Kidney tubule cell (primary cell): ENCODE data around the gene PTTG1.

Experiments used
- DNase-seq: peaks from one replicate; pipeline ENCODE4 v3.0.0-alpha.2; 2018; ENCODE audit warnings: low spot score

Gene PTTG1

DNA sequence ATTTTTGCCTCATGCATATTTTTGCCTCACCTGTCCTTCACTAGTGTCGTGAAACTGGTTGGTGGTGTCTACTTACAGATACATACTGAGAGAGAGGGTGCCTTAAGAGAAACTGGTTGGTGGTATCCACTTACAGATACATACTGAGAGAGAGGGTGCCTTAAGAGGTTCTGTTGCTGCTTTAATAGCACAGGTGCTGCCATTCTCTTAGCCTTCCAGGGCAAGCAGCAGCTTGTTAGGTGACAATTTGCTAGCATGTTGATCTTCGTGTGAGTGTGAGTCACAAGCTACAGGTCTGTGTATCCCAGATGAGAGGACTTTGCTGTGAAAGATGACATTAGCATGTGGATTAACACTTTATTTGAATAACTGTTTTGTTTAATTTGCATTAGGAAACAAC, 1.4 kb downstream of the PTTG1 start:
- DNase-seq, result peak; percentile 39

DNA sequence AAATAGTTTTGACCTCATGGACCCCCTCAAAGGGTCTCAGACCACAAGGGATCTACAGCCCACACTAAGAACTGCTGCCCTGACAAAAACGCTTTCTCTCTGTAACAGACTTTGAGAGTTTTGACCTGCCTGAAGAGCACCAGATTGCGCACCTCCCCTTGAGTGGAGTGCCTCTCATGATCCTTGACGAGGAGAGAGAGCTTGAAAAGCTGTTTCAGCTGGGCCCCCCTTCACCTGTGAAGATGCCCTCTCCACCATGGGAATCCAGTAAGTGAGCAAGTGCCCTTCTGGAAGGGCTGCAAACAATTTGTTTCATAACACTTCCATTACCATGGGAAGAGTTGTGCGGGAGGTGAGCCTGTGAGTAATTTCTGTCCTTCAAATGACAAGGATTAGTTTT, 6.0 kb downstream of the PTTG1 start:
- DNase-seq, result no peak

DNA sequence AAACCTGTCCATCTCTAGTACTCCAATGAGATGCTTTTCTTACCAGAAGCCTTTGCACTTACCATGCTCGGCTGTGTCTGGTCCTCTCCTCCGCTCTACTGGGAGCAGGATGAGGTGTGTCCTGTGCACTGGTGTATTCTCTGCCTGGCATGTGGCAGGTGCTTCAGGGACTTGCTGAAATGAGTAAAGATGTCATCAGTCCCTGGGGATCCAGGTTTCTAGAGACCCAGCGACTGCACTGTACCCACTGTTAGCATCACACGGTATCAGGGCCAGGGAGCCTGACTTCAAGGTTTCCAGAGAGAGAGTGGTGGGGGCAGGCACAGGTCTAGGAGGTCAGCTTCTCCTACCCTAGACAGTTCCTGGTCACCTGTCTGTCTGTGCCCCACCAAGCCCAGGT, 10.5 kb downstream of the PTTG1 start:
- DNase-seq, result no peak

DNA sequence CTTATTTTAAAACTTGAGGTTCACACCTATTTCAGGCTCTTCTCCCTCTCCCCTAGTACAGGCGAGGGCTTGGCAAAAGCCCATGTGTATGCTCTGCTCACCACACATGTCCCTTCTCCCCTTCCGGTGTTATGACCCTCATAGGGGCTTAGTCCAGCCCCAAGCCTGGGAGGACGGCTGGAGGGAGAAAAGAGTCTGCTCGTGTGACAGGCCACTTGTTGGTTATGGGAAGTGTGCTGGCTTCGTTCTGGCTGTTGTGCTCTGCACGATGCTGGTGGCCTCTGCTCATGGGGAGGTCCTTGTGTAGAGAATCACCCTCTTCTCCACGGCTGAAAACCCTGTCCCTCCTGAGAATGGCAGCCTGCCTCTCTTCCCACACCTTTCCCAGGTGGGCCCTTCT, 11.1 kb downstream of the PTTG1 start:
- DNase-seq, result no peak

DNA sequence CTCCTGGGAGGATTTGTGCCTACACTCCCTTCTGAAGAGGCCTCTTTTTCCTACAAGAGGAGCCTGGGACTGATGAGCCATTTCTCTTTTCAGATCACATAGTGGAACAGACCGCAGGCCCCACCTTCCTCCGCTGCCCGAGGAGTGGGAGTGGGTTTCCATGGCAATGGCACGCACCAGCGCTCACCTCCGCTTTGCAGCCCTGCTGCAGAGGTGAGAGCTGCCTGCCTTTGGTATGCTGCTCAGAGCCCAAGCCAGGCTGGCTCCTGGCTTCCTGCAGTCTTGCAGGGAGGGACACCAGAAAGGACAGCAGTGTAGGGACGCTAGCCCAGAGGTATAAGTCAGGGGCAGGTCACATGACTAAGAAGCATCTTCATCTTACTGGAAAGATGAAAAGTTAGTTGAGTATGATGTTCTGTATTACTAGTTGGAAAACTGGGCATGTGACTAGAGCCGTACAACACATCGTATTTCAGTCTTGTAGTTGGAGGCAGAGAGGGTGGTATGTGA, 12.4 kb downstream of the PTTG1 start:
- peak; percentile 98 for DNase-seq

DNA sequence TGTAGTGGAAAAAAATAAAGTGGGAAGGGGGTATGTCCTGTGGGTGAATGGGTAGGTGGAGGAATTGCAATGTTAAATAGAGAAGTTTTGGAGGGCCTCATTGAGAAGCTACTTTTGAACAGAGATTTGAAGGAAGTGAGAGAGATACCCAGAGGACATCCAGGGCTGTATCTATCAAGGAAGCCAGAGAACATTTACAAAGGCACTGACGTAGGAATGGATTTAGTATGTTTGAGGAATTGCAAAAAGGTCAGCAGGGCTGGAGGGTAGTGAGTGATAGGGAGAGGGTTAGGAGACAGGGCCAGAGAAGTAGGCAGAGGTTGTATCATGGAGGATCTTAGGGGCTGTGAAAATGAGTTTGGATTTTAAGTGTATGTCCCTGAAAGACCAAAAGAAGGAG, 13.9 kb downstream of the PTTG1 start:
- no peak for DNase-seq

DNA sequence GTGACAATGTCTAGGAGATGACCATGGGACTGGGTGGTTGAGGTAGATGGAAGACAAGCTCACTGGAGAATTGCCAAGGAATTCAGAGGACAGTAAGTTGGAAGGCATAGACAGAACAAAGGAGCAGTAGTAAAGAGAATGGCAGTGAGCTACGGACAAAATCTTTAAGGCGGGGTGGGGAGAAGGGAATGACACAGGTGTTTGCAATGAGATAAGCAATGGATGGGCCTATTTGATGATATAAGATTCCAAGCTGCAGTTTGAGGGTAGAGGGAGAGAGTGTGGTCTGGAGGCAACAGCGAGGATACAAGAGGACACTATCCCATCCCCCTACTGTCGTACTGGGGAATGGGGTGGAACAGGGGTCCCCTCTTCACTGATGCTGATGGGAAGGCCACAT, 14.4 kb downstream of the PTTG1 start:
- no peak for DNase-seq

DNA sequence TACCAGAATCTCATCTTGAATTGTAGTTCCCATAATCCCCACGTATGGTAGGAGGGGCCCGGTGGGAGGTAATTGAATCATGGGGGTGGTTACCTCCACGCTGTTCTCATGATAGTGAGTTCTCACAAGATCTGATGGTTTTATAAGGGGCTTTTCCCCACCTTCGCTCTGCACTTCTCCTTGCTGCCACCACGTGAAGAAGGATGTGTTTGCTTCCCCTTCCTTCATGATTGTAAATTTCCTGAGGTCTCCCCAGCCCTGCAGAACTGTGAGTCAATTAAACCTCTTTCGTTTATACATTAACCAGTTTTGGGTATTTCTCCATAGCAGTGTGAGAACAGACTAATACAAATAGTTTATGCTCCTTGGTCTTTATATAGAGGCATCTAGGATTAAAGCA, 15.0 kb downstream of the PTTG1 start:
- peak; percentile 66 for DNase-seq

DNA sequence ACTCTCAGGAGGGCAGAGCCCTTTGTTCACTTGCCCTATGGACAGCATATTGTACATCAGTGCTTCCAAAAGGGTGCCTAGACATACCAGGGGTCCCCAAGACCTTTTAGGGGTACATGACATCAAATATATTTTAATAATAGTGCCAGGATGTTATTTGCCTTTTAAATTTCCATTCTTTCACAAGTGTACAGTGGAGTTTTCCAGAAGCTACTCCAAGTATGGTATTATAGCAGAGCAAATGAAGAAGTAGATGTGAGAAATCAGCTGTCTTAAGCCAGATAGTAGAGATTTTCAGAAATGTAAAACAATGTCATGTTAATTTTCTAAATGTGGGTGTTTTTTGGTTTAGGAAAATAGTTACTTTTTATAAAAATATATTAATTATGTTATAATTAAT, 15.6 kb downstream of the PTTG1 start:
- no peak for DNase-seq

DNA sequence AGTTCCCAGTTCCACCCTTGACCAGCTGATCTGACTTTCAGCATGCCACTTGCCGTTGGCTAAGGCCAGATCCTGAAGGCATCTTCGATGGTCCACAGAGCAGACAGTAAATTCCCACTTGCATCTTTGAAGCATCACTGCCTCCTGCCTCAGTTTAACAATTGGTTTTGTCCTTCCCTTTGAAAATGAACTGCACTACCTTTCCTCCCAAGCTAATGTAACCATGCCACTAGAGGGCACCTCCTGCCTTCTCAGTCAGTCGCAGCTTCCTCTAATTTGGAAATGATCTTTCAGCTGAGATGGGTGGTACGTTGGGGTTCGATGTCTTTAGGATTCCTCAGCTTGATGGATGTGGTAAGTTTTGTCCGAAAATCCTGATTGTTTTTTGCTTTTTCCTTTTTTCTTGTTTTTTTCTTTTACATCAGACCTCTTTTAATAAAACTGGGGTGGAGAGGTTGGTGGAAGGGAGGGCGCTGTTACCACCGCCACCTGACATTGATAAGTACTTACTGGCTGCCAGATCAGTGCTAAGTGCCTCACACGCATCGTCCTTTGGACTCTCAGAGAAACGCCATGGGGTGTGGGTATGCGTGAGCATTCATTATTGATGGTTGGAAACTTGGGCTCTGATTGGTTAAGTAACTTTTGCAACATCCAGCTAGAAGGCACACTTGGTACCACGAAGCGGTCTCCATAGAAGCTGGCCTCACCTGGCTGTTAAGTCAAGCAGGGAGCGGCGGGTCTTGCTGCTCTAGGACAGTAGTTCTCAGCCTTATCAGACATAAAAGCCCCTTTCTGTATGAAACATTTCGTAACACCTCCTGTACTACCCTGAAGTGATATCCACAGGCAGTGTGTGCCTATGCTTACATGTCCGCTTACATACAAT, 16.9 kb downstream of the PTTG1 start:
- peak; percentile 71 for DNase-seq

DNA sequence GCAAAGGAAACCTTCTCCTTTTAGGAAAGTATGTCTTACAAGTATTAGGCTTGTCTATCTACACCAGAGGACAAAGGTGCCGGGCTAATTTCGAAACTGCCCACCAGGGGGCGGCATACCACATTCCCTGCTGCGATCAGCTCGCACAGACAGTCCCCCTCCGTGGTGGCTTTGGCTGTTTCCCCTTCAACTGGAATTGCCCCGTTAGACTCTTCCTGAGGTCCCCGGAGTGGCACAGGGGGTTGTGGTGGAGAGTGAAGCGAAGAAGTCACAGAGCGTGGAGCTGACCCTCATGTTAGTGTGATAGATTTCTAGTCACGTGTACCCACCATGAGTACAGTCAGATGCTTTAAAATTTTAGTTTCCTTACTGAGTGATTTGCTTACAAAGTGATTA, 17.5 kb downstream of the PTTG1 start:
- peak; percentile 83 for DNase-seq

DNA sequence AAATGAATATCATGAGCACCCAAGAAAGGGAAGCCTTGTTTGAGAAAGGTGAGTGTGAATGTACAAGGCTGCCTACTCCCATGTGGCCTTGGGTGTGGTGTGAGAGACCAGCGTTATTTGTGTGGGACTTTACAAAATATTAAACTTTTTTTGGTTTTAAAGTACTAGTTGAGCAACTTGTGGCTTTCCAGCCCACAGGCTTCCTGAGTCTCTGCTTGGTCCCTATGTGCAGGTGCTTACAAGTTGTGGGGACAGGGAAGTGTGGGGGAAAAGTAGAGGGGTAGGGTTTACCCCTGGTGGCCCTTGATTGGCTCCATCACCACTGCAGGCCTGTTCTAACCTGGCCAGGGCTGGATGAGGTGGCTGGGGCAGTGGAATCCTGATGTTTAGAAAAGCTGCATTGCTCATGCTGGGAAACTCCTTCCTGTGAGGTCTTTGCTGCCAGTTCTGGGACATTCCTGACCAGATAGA, 19.7 kb downstream of the PTTG1 start:
- DNase-seq, result peak; percentile 57

DNA sequence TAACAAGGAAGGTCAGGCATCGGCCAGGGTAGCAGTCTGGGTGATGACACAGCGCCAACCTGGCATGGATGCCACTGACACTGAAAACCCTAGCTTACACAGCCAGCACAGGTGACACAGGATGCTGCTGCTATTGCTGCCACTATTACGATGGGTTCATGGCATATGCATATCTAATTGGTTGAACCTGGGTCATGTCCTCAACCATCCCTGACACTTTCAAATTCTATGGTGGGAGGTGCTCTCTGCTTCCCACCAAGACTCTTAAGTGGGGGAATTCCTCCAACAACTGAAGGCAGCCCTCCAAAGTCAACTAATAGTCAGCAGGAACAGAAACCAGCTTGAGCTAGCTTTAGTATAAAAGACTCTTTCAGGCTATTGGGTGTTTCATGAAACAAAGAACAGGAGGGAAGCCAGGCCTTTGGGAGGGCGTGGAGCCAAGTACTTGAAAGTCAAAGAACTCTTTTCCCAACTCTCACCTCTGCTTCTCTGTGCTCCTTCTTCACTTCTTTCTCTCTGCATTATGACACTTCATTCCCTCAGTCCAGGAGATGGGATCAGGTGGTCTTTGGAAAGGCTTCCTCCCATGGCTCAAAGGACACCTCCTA, 21.3 kb downstream of the PTTG1 start:
- no peak for DNase-seq

DNA sequence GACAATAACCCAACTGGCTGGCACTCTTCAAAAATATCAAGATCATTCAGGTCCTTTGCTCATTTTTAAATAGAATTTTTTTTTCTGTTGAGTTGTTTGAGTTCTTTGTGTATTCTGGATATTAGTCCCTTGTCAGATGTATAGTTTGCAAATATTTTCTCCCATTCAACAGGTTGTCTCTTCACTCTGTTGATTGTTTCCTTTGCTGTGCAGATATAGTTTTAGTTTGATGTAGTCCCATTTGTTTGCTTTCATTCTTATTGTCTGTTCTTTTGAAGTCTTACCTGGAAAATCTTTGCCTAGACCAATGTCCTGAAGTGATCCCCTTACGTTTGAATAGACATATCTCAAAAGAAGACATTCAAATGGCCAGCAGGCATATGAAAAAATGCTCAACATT, 22.8 kb downstream of the PTTG1 start:
- DNase-seq, result no peak

DNA sequence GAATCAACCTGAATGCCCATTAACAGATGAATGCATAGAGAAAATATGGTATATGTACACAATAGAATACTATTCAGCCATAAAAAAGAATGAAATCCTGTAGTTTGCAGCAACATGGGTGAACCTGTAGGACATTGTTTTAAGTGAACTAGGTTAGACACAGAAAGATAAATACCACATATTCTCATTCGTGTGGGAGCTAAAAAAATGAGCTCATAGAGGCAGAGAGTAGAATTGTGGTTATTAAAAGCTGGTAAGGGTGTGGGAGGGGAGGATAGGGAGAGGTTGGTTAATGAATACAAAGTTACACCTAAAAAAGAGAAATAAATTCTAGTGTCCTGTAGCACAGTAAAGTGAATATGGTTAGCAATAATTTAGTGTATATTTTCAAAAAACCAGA, 23.5 kb downstream of the PTTG1 start:
- no peak for DNase-seq

DNA sequence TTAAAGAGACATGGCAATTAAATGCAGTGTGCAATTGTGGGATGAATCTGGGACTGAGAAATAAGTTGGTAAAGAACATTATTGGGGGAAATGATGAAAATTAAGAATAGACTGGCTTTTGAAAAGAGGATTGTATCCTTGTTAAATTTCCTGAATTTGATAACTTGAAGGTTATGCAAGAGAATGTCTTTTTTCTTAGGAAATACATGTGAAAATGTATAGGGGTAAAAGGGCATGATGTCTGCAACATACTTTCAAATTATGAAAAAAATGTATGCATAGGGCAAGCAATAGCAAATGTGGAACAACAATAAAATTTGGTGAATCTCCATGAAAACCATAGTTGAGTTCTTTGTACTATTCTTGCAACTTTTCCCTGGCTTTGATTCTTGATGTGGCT, 24.1 kb downstream of the PTTG1 start:
- DNase-seq, result no peak

DNA sequence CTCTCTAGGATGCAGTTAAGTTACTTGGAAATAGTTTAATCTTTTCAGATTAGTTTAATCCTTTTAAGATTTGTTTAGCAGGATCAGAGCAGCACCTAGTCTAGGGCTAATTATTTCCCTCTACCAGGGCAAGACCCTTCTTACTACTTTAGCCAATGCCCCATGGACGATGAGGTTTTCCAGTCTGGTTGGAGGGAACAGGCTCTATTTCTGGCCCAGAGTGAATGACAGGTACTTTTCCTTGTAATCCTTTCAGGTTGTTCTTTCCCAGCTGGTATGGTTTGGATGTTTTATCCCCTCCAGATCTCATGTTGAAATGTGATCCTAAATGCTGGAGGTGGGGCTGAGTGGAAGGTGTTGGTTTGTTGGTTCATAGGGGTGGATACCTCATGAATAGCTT, 27.2 kb downstream of the PTTG1 start:
- no peak for DNase-seq

DNA sequence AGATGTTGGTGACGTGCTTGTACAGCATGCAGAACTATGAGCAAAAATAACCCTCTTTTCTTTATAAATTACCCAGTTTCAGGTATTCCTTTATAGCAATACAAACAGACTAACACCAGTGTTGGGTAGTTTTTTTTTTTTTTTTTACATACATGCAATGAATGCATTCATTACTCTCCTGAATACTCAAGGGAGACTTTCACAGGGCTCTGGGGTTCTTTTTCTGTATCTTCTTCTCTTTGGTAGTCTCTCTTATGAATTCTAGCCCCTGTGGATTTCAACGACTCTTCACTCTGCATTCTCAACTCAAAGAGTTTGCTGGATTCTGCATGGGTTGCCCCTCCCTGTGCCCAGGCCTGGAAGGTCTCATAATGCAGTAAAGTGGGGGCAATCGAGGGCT, 27.8 kb downstream of the PTTG1 start:
- DNase-seq, result no peak

DNA sequence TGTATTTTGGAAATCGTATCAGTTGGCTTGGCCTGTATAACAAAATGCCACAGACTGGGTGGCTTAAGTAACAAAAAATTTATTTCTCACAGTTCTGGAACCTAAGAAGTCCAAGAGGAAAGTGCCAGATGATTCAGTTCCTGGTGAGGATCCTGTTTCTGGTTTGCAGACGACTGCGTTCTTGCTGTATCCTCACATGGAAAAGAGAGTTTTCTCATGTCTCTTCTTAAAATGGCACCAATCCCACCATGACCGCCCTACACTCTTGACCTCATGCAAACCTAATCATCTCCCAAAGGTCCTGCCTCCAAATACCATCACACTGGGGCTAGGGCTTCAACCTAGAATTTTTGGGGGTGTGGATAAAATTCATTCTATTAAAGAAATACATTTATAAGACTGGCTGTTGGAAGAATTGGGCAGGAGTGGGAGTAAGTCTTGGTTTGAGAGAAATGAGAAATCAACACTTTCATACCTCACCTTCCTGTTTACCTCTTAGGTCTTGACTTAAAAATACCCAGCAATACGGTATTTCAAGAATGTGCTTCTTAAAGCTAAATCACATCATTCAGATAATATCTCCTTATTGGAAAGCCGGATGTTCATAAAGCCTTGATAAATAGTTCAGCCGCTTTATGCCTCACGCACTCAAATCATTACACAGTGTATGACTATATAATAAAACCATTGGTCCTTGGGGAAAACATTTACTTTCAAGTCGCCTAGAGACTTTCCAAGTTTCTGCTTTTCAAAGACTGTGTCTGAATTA, 28.7 kb downstream of the PTTG1 start:
- no peak for DNase-seq

DNA sequence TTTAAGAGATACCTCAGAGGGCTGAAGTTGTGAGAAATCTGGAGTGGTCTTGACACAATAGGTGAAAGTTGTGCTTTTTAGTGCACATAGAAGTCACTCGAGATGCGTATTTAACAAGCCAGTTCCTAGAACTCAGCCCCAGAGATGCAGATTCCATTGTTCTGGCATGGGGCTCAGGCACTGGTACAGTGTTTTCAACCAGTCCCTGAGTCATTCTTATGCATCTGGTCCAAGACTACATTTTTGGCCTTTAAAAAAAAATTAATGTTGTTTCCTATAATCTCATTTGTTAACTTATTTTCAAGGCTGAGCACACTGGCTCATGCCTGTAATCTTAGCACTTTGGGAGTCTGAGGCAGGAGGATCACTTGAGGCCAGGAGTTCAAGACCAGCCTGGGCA, 29.6 kb downstream of the PTTG1 start:
- no peak for DNase-seq

DNA sequence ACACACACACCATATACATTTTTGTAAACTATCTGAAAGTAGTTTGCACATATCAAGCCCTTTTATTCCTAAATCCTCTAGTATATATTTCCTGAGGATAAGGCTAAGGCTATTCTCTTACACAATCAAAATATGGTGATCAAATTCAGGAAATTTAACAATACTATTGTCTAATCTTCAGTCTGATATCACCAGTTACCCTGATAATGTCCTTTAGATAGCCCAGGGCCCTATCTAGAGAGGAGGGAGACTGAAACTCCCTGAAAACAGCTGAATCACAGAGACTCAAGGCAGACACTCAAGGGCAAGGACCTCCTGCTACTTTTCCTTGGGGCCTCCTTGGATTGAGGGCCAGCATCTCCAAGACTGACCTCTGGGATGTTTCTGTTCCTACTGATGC, 30.4 kb downstream of the PTTG1 start:
- DNase-seq, result no peak

DNA sequence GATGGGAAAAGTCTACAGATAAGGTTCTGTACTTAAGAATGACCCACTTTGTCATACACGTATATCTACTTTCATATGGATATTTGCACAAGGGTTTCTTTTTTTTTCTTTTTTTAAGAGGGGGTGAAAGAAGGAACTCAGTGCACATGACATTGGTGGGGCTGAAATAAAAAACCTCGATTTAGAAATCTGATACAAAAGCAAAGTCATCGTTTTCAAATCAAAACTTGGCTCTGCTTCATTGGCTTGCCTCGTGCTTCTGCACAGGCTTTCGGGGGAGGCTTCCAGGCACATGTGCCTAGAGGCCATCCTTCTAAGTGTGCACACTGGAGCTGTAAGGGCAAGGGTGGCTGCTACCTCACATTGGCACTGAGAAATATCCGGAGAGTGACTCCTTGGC, 31.1 kb downstream of the PTTG1 start:
- DNase-seq, result no peak

DNA sequence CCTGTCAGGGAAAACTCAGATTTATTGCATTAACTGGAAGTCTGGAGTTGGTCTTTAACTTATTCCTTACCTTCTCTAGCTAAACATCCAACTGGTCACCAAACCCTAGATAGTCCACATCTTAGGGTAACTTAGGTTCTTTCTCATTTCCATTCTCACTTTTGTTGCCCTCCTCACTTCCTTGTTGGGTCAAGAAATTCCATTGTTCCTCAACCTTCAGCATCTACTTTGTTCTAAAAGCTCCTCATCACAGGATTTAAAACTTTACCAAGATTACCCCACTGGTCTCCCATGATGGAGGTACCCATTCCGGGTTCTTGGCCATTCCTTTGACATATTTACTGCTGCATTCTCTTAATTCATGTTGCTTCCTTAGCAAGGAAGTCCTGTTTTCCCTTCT, 32.1 kb downstream of the PTTG1 start:
- no peak for DNase-seq
